IMR-90 (cell line): Measurements from ENCODE around the gene PANK2. TPM values are rescaled to one million over a fixed set of nuclear protein-coding genes. Genes with fewer than 3 reads are reported as not detected.

Experiments
- ATAC-seq: fragments of 200-7000 bp; cut with Tn5 transposase; 2 replicates; pipeline ENCODE4 v1.9.1; 2020; ENCODE audit warnings: low read depth, mild to moderate bottlenecking, moderate library complexity
- BruUV-seq: library from RNA; stranded (reverse); fragments of 400-500 nt; replicated peaks from 2 replicates; lab custom pipeline; 2021; lab: Mats Ljungman, UMichigan
- CTCF ChIA-PET: fragments of 300-600 bp; formaldehyde crosslinking; extraction: SDS; loops from one replicate; lab custom pipeline; 2021; ENCODE audit warnings: antibody characterized with exemption; lab: Yijun Ruan, JAX
- POLR2A ChIA-PET: fragments of 300-600 bp; sonication (Branson Sonifier 250); formaldehyde crosslinking; loops from one replicate; lab custom pipeline; 2022; ENCODE audit warnings: antibody characterized with exemption; ENCODE audit not compliant: unreplicated experiment; lab: Charles Lee
- DNase-seq: peaks from one replicate; pipeline ENCODE4 v3.0.0; 2013
- H2AFZ ChIP-seq: replicated peaks from 2 replicates; pipeline ENCODE3; 2013; ENCODE audit warnings: low read length, mild to moderate bottlenecking; ENCODE audit not compliant: poor library complexity
- H2AK5ac ChIP-seq: 2 replicates; pipeline ENCODE4 v1.6.1; 2013; ENCODE audit warnings: low read depth, low read length, inconsistent platforms
- H2AK9ac ChIP-seq: replicated peaks from 2 replicates; pipeline ENCODE3; 2013; ENCODE audit warnings: mild to moderate bottlenecking, low read depth, low read length, moderate library complexity; ENCODE audit not compliant: poor library complexity
- H2BK120ac ChIP-seq: 2 replicates; pipeline ENCODE4 v1.6.1; 2013; ENCODE audit warnings: low read depth, low read length, inconsistent platforms
- H2BK15ac ChIP-seq: 3 replicates; pipeline ENCODE4 v1.6.1; 2013; ENCODE audit warnings: low read depth, low read length, inconsistent platforms
- H2BK20ac ChIP-seq: 2 replicates; pipeline ENCODE4 v1.6.1; 2013; ENCODE audit warnings: low read depth, mild to moderate bottlenecking, inconsistent platforms, low read length, moderate library complexity
- H2BK5ac ChIP-seq: 2 replicates; pipeline ENCODE4 v1.6.1; 2013; ENCODE audit warnings: mild to moderate bottlenecking, low read depth, low read length, inconsistent platforms; ENCODE audit not compliant: poor library complexity, severe bottlenecking
- H3K14ac ChIP-seq: replicated peaks from 2 replicates; pipeline ENCODE4 v1.6.1; 2013; ENCODE audit warnings: low read depth, low read length, inconsistent platforms
- H3K18ac ChIP-seq: 2 replicates; pipeline ENCODE4 v1.6.1; 2013; ENCODE audit warnings: low read depth, low read length, control low read depth
- H3K23ac ChIP-seq: 2 replicates; pipeline ENCODE4 v1.6.1; 2013; ENCODE audit warnings: low read depth, low read length, inconsistent platforms
- H3K27ac ChIP-seq: 2 replicates; pipeline ENCODE4 v1.5.1; 2013; ENCODE audit warnings: mild to moderate bottlenecking, control low read depth, low read length; ENCODE audit not compliant: insufficient read depth
- H3K27me3 ChIP-seq: 2 replicates; pipeline ENCODE4 v1.6.1; 2013; ENCODE audit warnings: low read length; ENCODE audit not compliant: control insufficient read depth, insufficient read depth
- H3K36me3 ChIP-seq: 2 replicates; pipeline ENCODE4 v1.6.1; 2013; ENCODE audit warnings: low read length, mixed read lengths; ENCODE audit not compliant: control insufficient read depth, insufficient read depth
- H3K4ac ChIP-seq: 2 replicates; pipeline ENCODE4 v1.6.1; 2013; ENCODE audit warnings: low read depth, low read length, inconsistent platforms
- H3K4me1 ChIP-seq: 2 replicates; pipeline ENCODE4 v1.6.1; 2013; ENCODE audit warnings: low read length, mixed read lengths; ENCODE audit not compliant: control insufficient read depth, insufficient read depth
- H3K4me2 ChIP-seq: 2 replicates; pipeline ENCODE4 v1.6.1; 2013; ENCODE audit warnings: low read depth, mild to moderate bottlenecking, control low read depth, low read length, moderate library complexity
- H3K4me3 ChIP-seq: 2 replicates; pipeline ENCODE4 v1.5.1; 2013; ENCODE audit warnings: low read depth, mild to moderate bottlenecking, control low read depth, low read length, moderate library complexity; ENCODE audit not compliant: insufficient read depth
- H3K56ac ChIP-seq: 2 replicates; pipeline ENCODE4 v1.6.1; 2013; ENCODE audit warnings: low read length, inconsistent platforms; ENCODE audit not compliant: insufficient read depth; ENCODE audit errors: extremely low read depth
- H3K79me1 ChIP-seq, 2 experiments: 2 replicates each; pipeline ENCODE4 v1.6.1; 2013; ENCODE audit warnings: low read length in 2 of 2, inconsistent platforms in 1 of 2, low read depth in 1 of 2
- H3K9ac ChIP-seq: 2 replicates; pipeline ENCODE4 v1.6.1; 2013; ENCODE audit warnings: low read depth, low read length, control low read depth
- H3K9me1 ChIP-seq: 2 replicates; pipeline ENCODE4 v1.6.1; 2013; ENCODE audit warnings: low read length, inconsistent platforms; ENCODE audit not compliant: insufficient read depth
- H3K9me3 ChIP-seq: 2 replicates; pipeline ENCODE4 v1.6.1; 2013; ENCODE audit warnings: low read length; ENCODE audit not compliant: control insufficient read depth, insufficient read depth
- H4K20me1 ChIP-seq: 2 replicates; pipeline ENCODE4 v1.6.1; 2013; ENCODE audit warnings: low read length, inconsistent platforms; ENCODE audit not compliant: insufficient read depth
- H4K5ac ChIP-seq: 2 replicates; pipeline ENCODE4 v1.6.1; 2013; ENCODE audit warnings: mild to moderate bottlenecking, low read depth, low read length, control low read depth
- H4K8ac ChIP-seq, 2 experiments: 2 replicates each; pipeline ENCODE4 v1.6.1; 2013; ENCODE audit warnings: low read depth in 2 of 2, low read length in 2 of 2, control low read depth in 1 of 2, inconsistent platforms in 1 of 2
- H4K91ac ChIP-seq: 2 replicates; pipeline ENCODE4 v1.6.1; 2013; ENCODE audit warnings: low read depth, low read length, inconsistent platforms; ENCODE audit not compliant: insufficient read depth
- CHD1 ChIP-seq: IDR thresholded peaks from 2 replicates; pipeline ENCODE4 v1.6.1; 2012; ENCODE audit warnings: low read depth, low read length, improper control_type of control experiment
- FOS ChIP-seq: fragments of 150-350 bp; IDR thresholded peaks from 2 replicates; pipeline ENCODE4 v1.6.1; 2016; ENCODE audit warnings: low read depth, low read length
- MAZ ChIP-seq: IDR thresholded peaks from 2 replicates; pipeline ENCODE4 v1.6.1; 2012; ENCODE audit warnings: low read depth, mild to moderate bottlenecking, low read length, improper control_type of control experiment, moderate library complexity, borderline replicate concordance
- MXI1 ChIP-seq: IDR thresholded peaks from 2 replicates; pipeline ENCODE4 v1.6.1; 2012; ENCODE audit warnings: low read depth, mild to moderate bottlenecking, low read length, moderate library complexity, borderline replicate concordance
- NFE2L2 ChIP-seq: fragments of 150-350 bp; IDR thresholded peaks from 2 replicates; pipeline ENCODE4 v1.6.1; 2016; ENCODE audit warnings: low read depth, mild to moderate bottlenecking, low read length
- POLR2A ChIP-seq: IDR thresholded peaks from 2 replicates; pipeline ENCODE4 v1.6.1; 2012; ENCODE audit warnings: mild to moderate bottlenecking, low read depth, low read length
- USF2 ChIP-seq: fragments of 150-350 bp; IDR thresholded peaks from 2 replicates; pipeline ENCODE4 v1.6.1; 2017; ENCODE audit warnings: mild to moderate bottlenecking, antibody characterized with exemption, low read length, low read depth
- WGBS, 2 experiments: methylation state at CpG; one replicate each; pipeline versions ENCODE4 v1.1.5 to v1.1.7; 2013; ENCODE audit warnings: missing lambda C conversion rate in 2 of 2; ENCODE audit not compliant: insufficient read length in 1 of 2; ENCODE audit errors: extremely low coverage in 2 of 2; 5-methylcytosine and 5-hydroxymethylcytosine counted together
- dilution Hi-C: fragments of 300-500 bp; cut with HindIII; formaldehyde crosslinking; loops from one replicate; pipeline ENCODE4 v1.14.3; 2018; ENCODE audit warnings: low sequenced_read_pairs; ENCODE audit not compliant: unreplicated experiment
- in situ Hi-C: fragments of 300-500 bp; cut with MboI; formaldehyde crosslinking; loops from 3 replicates; pipeline ENCODE4 v1.14.3; 2019; ENCODE audit warnings: low sequenced_read_pairs, inconsistent platforms, mixed read lengths
- intact Hi-C: fragments of 100-400 bp; cut with micrococcal nuclease; formaldehyde crosslinking; loops from 2 replicates; pipeline ENCODE4 v1.10.0; 2022
- polyA plus RNA-seq, 3 experiments: library from polyadenylated mRNA; depleted of rRNA; stranded (reverse); fragments of >200 nt; gene quantifications; 2 replicates each; pipeline ENCODE4 v1.2.3, GENCODE V29; 2012; ENCODE audit warnings: low replicate concordance in 1 of 3
- total RNA-seq: library from RNA; depleted of rRNA; stranded (reverse); fragments of >200 nt; gene quantifications from 2 replicates; pipeline ENCODE4 v1.2.3, GENCODE V29; 2012

The PANK2 gene
- total and polyA plus RNA-seq, 2 of the 4 experiments (the other 2 are of a cell fraction): 17.7 to 28.1 TPM

DNA sequence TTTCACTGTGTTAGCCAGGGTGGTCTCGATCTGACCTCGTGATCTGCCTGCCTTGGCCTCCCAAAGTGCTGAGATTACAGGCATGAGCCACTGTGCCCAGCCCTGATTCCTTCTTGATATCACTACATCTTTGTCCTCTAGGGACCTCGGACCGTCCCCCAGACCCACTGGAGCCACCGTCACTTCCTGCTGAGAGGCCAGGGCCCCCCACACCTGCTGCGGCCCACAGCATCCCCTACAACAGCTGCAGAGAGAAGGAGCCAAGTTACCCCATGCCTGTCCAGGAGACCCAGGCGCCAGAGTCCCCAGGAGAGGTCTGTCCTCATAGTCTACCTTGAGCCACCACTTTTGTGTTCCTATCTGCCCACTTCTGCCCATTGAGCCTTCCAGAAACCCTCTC lies 28.0 kb upstream of the PANK2 start:
- Histone ChIP-seq H4K5ac (no peak overlapping the region), H3K23ac (no peak overlapping the region), H2BK120ac (no peak overlapping the region), H3K4me1 (no peaks in the 10 kb centered on the region), H2BK5ac (no peak overlapping the region), H2BK15ac (no peak overlapping the region), H2BK20ac (no peak overlapping the region), H3K56ac (no peak overlapping the region), H3K36me3 (peaks cover 81% of the 10 kb centered on the region), H2AFZ (no peak overlapping the region), H3K18ac (no peak overlapping the region), H3K14ac (no peak overlapping the region), H3K4me2 (no peak overlapping the region), H2AK9ac (no peak overlapping the region), H3K4me3 (no peak overlapping the region), H3K9ac (no peak overlapping the region), H3K27me3 (no peaks in the 10 kb centered on the region), H3K27ac (no peak overlapping the region), H3K4ac (no peak overlapping the region), H4K20me1 (peaks cover 27% of the 10 kb centered on the region; the same call in 1 of the 2 replicates), H4K8ac (no peak overlapping the region), H4K91ac (no peak overlapping the region), H2AK5ac (no peak overlapping the region), H3K79me1 (peaks cover 23 to 37% of the 10 kb centered on the region in 2 experiments), H3K9me3 (peaks cover 5% of the 10 kb centered on the region), H3K9me1 (no peaks in the 10 kb centered on the region)
- intact Hi-C loops: no loop called here
- no peak for TF ChIP-seq USF2
- TF ChIP-seq POLR2A: no peak
- no peak for TF ChIP-seq CHD1
- TF ChIP-seq MAZ: no peak
- TF ChIP-seq NFE2L2: no peak
- TF ChIP-seq FOS: no peak
- no peak for TF ChIP-seq MXI1
- ChIA-PET CTCF (no interaction called here), POLR2A (no interaction called here)
- 100% methylated on average over 1 of the region's 7 CpGs; no CpG with 5 or more reads in 1 of the 2 experiments for WGBS, 2 experiments
- BruUV-seq: no TSS peak
- dilution Hi-C loops: no loop called here
- in situ Hi-C loops: no loop called here
- ATAC-seq (no peak), DNase-seq (no peak)
